ENCODE measurements around the gene TRMT112.
A peak's percentile ranks its signal among the peaks of the same experiment; 100 is the strongest.

The TRMT112 gene

DNA sequence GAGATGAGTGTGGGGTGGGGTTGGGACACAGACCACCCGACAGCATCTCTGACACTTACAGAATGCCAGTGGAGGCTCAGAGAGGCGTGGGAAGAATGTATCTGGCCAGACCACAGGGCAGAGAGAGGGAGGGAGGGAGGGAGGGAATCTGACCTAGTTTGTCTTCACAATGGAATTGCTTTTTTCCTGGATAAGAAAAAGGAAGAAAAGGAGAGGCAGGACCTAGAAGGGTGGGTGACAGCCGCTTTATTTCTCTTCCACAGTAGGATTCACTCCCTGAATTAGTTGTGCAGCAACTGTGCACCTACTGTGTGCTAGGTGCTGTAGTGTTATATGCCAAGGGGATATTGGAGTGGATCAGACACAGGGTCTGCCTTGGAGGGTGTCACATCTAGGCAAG lies 22.6 kb downstream of the TRMT112 start:
- no peak for DNase-seq (ENCODE audit: low read depth in 1 of 2, low spot score in 1 of 2)

DNA sequence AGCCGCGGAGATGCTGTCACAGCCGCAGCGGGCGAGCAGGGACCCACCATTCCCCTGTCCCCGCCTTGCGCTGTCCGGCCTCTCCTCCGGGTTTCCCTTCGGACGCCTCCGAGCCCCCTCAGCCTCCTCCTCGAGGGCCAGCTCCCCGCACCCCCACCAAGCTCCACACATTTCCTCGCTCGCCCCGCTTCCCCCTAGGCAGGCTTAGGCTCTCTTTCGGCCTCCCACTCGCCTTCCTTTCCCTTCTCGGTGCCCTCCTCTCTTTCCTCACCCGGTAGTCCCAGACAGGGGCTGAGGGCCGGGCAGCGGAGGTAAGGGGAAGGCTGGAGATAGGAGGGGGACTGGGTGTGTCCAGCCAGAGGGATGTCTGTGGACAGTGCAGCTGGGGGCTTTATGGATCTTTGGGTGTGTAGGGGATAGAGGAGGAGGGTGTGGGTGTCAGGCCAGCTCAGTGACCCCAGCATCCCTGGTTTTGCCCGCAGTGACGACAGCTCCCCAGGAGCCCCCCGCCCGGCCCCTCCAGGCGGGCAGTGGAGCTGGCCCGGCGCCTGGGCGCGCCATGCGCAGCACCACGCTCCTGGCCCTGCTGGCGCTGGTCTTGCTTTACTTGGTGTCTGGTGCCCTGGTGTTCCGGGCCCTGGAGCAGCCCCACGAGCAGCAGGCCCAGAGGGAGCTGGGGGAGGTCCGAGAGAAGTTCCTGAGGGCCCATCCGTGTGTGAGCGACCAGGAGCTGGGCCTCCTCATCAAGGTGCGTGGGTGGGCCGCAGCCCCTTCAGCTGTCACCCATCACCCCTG lies 24.7 kb downstream of the TRMT112 start:
- no peak for DNase-seq (ENCODE audit: low read depth in 1 of 2, low spot score in 1 of 2)

DNA sequence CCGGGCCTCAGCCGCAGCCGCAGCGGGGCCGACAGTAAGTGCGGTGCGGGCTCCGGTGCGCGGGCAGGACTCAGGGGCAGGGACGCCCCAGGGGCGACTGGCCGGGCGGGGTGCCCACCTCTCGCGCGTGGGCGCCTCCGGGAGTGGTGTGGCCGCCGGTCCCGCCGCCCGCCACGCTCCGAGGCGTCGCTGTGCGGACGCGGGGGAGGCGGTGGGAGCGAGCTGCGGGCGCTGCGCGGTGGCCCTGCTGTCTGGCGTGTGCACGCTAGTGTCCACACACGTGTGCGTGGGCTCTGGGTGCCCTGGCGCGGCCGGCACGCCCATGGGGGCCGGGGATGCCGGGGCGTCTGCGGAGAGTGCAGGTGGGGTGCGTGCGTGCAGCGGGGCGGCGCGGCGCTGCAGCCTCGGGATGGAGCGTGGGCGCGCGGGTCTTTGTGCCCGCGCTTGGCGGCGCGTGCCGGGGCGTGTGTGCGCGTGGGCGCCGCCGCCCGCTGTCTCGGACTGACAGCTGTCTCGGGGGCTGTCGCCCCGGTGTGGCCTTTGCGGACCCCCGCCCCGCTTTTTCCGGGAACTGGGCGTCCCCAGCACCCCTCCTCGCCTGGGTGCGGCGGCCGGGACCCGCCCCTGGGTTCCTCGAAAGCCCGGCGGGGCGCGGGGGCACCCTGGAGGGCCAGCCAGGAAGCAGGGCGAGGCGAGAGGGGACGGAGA lies 25.5 kb downstream of the TRMT112 start:
- DNase-seq (ENCODE audit: low read depth in 1 of 2, low spot score in 1 of 2), result no peak

DNA sequence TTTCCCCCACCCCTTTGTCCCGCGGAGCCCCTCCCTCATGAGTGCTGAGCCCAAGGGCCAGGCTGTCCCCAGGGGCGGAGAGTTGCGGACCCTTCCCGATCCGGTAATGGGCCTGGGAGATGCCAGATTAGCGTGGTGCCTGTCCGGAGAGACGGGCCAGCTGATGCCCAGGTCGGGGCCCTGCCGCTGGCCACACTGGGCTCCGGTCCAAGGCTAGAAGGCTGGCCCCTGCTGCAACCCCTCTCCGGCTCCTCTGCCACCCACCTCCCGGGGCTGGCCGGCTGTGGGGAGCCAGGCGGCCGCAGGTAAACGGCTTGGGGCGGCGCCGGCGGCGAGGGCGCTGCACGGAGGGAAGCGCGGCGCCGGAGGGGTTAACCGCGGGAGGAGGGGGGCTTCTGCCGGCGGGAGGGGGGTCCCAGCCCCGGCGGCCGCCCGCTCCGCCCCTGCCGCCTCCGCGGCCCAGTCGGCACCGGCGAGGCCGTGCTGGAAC lies 26.1 kb downstream of the TRMT112 start, which contains the start of gene KCNK4:
TSS of gene KCNK4 (plus strand) at position 41 of the 490 bp plus-strand sequence. CDS start 1,717 bp downstream, outside the sequence.
- DNase-seq (ENCODE audit: low read depth in 1 of 2, low spot score in 1 of 2), result no peak

DNA sequence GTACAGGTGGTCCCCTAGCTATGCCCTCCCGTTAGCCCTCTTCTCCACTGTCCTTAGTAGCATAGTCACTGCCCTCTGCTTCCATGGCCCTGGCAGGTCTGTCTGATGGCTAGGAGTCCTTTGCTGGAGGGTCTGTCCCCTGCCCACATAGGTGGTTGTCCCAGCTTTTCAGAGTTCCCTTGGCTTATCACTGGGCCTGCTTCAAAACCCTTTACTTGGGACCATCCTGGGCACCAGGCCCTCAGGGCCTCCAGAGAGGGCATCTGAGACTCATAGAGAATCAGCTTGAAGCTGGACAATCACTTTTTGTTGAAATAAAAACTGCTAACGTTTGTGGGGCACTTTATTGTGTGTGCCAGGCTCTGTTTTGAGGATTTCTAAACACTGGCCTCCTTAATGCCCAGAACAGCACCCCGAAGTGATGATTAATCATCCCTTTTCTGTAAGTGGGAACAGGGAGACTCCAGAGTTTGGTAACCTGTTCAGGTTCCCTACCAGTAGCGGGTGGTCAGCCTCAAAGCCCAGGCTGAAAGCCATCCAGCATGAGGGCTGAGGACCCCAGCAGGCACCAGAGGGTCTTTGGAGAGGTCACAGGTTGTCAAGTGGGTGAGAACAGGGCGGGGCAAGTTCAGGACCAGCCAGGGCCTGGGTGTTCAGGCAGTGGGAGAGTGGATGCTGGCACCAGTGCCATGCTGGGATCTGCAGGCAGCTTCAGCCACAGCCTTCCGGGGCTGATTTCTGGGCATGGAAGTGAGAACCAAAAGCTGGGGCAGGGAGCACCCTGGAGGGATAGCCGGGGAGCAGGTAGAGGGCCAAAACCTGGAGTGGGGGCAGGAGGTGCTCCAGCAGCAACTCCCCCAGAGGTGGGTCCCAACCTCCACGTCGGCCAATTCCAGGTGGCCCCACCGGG lies 26.8 kb downstream of the TRMT112 start:
- no peak for DNase-seq (ENCODE audit: low read depth in 1 of 2, low spot score in 1 of 2)

DNA sequence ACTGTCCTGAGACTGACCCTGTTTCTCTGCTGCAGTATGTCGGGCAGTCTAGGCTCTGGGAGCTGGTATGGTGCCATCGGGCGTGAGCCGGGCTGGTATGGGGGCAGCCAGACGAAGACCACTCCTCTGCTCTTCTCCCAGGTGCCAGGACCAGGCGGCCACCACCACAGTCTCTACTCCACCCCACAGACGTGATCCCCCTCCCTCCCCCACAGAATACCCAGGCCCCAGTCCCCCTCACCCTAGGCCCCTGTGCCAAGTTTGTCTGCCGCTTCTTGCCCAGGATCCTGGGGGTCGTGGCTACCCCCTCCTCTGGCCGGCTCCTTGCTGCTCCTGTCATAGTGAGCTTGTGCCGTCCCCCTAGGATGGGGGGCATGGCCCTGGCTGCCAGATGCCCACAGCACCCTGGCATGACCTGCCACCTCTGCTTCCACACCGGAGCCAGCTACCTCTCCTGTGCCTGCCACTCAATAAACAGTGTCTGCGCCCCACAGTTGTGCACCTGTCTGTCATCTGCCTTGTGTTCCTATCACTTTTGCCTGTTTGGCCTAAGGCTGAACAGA lies 28.3 kb downstream of the TRMT112 start:
- no peak for DNase-seq (ENCODE audit: low read depth in 1 of 2, low spot score in 1 of 2)

DNA sequence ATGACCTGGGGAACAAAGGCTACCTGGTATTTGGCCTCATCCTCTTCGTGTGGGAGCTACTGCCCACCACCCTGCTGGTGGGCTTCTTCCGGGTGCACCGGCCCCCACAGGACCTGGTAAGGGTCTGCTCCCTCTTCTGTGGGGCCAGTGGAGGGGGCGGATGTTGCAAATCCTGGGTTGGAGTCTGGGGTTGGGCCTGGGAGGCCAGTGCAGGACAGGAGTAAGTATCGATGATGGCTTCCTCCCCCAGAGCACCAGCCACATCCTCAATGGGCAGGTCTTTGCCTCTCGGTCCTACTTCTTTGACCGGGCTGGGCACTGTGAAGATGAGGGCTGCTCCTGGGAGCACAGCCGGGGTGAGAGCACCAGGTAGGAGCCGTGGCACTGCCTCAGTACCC lies 29.0 kb downstream of the TRMT112 start:
- no peak for DNase-seq (ENCODE audit: low read depth in 1 of 2, low spot score in 1 of 2)

DNA sequence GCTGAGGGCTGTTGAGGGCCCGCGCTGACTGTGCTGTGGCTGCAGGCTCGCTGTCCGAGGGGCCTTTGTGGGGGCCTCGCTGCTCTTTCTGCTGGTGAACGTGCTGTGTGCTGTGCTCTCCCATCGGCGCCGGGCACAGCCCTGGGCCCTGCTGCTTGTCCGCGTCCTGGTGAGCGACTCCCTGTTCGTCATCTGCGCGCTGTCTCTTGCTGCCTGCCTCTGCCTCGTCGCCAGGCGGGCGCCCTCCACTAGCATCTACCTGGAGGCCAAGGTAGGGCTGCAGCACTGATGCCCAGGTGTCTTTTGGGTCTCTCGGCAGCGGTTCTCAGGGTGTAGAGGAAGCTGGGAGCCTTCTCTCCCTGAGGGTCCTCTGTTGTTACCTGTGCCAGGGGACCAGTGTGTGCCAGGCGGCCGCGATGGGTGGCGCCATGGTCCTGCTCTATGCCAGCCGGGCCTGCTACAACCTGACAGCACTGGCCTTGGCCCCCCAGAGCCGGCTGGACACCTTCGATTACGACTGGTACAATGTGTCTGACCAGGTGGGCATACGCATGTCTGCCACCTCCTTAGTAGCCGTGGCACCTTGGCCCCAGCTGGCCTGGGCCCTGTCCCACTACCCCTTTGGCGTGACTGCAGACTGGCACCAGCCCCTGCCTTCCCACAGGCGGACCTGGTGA lies 29.5 kb downstream of the TRMT112 start:
- DNase-seq (ENCODE audit: low read depth in 1 of 2, low spot score in 1 of 2), result no peak

DNA sequence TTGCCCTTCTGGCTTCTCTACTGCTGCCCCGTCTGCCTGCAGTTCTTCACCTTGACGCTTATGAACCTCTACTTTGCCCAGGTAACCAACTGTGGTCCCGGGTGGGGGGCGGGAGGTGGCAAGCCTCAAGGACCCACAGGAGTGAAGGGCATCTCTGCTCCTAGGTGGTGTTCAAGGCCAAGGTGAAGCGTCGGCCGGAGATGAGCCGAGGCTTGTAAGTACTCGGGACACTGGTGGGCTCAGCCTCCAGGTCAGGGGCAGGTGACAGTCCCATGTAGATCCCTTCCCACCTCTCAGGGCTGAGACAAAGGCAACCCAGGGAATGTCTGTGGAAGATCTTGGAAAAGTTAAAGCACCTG lies 30.6 kb downstream of the TRMT112 start:
- DNase-seq (ENCODE audit: low read depth in 1 of 2, low spot score in 1 of 2), result no peak

DNA sequence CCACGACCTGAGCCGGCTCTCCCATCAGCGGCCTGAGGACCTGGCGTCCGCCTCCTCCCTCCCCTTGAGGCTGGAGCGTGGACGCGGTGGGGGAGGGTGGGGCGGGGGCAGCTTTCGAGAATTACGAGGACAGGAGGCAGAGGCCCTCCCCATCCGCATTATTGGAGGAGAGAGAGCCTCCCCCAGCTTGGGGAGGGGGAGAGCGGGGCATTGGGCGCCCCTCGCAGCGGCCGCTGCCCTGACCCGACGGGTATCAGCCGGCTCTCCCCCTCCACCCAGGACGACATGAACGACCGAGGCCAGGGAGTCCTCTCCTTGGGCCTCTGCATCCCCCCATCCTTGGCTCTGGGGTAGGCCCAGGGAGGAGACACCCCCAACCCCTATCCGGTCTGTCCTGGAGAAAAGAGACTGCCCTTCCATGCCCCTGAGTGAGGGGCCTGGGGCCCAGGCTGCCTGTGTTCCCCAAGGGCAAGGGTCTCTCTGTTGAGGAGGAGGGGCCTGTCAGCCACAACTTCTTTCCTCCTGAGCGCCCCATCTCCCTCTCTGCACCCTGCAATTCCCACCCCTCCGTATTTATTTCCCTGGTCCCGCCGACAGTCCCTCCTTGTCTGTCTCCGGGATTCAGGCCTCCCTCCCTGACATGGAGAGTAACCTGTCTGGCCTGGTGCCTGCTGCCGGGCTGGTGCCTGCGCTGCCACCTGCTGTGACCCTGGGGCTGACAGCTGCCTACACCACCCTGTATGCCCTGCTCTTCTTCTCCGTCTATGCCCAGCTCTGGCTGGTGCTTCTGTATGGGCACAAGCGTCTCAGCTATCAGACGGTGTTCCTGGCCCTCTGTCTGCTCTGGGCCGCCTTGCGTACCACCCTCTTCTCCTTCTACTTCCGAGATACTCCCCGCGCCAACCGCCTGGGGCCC lies 31.2 kb downstream of the TRMT112 start:
- no peak for DNase-seq (ENCODE audit: low read depth in 1 of 2, low spot score in 1 of 2)

DNA sequence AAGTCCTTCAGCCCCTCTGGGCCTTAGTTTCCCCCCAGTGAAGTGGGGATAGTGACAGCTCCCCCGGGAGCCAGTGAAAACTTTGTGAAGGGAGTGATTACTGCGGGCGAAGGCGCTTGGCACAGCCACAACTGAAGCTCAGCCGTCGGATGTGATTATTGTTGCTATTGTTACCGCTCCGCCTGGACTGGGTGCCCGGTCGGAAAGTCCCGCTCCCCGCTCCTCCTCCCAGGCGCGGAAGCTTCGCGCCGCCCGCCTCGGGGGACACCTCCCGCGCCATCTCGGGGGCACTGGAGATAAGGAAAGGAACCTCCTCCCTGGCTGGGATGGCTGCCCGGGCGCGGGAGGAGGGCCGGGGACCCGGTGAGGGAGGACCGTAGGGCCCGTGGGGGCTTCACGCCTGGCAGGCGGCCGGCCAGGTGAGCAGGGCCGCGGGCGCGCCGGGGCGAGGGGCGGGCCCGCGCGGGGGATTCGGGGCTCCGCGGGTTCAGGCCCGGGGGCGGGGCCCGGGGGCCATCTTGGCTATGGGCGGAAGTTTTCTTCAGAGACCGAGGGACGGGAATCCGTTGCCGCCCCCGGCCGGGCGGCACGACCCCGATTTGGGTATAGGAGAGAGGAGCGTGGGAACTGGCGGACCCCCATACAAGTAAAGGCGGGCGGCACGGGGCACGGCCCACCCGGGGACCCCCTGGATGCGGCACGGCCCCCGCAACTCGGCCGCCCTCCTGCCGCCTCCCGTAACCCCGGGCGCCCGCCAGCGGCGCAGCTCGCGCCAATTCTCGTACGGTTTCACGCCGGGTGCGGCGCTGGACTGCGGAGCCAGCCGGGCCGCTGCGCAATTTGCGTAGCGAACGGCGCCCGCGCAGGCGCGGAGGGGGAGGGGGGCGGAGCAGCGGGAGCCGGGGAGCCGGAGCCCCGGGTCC lies 32.1 kb downstream of the TRMT112 start, which contains the start of gene GPR137:
TSS of gene GPR137 (plus strand) at position 887 of the 923 bp plus-strand sequence. CDS start 677 bp downstream, outside the sequence.
- DNase-seq (ENCODE audit: low read depth in 1 of 2, low spot score in 1 of 2), result peak; percentile 90 to 91

DNA sequence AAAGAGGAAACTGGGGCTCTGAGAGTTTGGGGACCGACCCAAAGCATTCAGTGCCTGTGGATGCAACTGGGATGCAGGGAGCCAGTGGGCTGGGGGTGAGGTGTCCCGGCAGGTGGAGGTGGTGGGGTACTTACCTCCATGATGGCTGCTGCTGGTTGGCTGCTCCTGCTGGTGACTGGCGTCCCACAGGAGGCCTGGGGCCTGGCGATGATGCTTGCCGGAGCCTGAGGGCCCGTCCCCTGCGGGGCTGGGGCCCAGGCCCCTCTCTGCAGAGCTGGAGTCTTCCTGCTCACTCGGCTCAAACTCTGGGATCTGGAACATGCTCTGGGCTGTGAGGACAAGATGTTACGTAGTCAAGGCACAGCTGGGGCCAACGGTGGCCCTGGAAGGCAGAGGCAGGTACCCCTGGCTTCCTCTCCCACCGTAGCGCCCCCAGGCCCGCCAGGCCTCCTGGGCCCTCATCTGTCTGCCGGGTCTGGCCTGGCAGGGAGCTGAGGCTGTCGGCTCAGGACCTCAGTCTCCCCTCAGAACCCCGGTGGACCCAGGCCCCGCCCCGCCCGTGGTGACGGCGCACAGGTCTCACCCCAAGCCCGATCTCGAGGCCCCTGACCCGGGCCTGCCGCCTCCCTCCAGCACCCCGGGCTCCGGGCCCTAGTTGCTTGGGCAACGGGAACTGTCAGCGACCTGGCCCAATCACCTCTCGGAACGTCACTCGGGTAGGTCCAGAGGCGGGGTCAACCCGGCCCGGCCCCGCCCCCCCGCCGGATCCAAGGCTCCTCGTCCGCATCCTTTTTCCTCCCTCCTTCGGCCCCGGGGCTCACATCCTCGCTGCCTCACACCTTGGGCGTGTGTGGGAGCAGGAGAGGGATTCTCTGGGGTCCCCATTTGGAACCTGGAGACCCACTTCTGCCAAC lies 33.1 kb downstream of the TRMT112 start, which contains the start of gene BAD:
TSS of gene BAD (minus strand) at position 618 of the 914 bp plus-strand sequence. CDS start at position 321, 297 bp downstream.
- peak; percentile 84 to 89 for DNase-seq (ENCODE audit: low read depth in 1 of 2, low spot score in 1 of 2)

DNA sequence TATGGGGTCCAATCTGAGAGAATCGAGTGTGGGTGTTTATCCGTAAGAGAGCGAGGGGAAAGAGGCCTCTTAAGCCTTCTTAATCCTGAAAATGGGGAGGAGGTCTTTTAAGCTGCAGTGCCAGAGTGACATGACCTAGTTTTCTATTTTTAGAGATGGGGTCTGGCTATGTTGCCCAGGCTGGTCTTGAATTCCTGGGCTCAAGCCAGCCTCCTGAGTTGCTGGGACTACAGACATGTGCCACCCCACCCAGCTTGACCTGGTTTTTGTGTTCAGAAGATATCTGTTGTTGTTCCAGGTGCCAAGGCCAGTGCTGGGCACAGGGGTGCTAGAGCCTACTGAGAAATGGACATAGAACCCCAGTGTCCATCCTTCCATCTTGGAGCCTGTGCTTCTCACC lies 34.3 kb downstream of the TRMT112 start:
- DNase-seq (ENCODE audit: low read depth in 1 of 2, low spot score in 1 of 2), result no peak

DNA sequence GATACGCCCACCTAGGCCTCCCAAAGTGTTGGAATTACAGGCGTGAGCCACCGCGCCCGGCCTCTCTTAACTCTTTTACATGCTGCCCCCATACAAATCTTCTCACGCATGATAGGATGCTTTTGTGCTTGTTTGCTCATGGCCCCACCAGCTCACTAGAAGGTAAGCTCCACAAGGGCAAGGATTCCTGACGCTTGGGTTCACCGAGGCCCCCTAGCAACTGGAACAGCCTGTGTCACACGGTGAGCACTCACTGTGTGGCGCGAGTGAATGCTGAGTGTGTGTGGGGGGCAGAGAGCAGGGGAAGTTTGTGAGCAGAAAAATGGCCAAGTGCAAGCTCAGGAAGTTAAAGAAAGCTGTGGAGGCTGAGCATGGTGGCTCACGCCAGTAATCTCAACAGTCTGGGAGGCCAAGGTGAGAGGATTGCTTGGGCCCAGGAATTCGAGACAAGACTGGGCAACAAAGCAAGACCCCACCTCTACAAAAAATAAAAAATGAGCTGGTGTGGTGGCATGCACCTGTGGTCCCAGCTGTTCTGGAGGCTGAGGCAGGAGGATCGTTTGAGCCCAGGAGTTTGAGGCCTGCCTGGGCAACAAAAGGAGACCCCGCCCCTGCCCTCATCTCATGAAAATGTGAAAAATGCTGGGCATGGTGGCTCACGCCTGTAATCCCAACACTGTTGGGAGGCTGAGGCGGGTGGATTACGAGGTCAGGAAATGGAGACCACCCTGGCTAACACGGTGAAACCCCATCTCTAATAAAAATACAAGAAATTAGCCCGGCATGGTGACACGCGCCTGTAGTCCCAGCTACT lies 35.2 kb downstream of the TRMT112 start:
- no peak for DNase-seq (ENCODE audit: low read depth in 1 of 2, low spot score in 1 of 2)

DNA sequence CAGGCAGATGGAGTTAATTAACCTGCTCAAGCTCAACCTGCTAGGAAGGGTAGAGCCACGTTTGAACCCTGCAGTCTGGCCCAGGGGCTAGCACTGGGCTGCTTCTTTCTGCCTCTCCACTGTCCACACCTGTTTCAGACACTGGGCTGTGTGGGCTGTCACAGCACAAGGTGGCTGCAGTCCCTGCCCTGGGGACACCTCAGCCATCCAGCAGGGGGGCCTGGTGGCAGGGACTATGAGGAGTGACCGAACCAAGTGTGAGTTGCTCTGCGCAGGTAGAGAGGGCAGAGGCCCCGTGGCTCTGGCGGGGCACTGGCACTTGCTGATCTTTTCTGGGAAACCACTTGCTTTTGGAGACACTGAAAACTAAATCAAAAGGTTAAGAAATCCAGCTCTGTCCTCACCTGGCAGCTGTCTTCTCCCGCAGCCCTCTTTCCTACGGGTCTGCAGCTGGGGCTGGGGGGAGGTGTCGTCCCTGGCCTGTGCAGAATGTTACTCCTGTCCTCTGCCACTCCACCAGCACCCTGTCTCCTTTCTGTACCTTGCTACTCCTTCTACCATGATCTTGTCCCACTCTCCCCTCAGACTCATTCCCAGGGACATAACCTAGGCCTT lies 38.7 kb downstream of the TRMT112 start:
- DNase-seq (ENCODE audit: low read depth in 1 of 2, low spot score in 1 of 2), result no peak
